Activated CD4-positive, alpha-beta T cell treated with anti-CD3 and anti-CD28 coated beads for 36 hours (primary cell): Measurements from ENCODE around the gene TOR1A. TPM values are rescaled to one million over a fixed set of nuclear protein-coding genes. Genes with fewer than 3 reads are reported as not detected.

Source experiments
- ATAC-seq: fragments of 200-7000 bp; cut with Tn5 transposase; one replicate; pipeline ENCODE4 v1.10.0; 2021; ENCODE audit warnings: mild to moderate bottlenecking, moderate library complexity
- CTCF ChIA-PET: fragments of 350-600 bp; sonication (Branson Sonifier 250); formaldehyde crosslinking; loops from one replicate; lab custom pipeline; 2021; ENCODE audit warnings: antibody characterized with exemption; lab: Charles Lee
- POLR2A ChIA-PET: fragments of 350-600 bp; sonication (Branson Sonifier 250); formaldehyde crosslinking; loops from one replicate; lab custom pipeline; 2021; ENCODE audit warnings: antibody characterized with exemption, inconsistent platforms; lab: Charles Lee
- DNase-seq: peaks from one replicate; pipeline ENCODE4 v3.0.0-alpha.2; 2020
- H3K27ac Mint-ChIP-seq: one replicate; pipeline ENCODE4 v1.8.0; 2021; ENCODE audit warnings: mixed read lengths
- H3K27me3 Mint-ChIP-seq: one replicate; pipeline ENCODE4 v1.8.0; 2021; ENCODE audit warnings: mixed read lengths
- H3K36me3 Mint-ChIP-seq: one replicate; pipeline ENCODE4 v1.8.0; 2021; ENCODE audit warnings: low read depth, mixed read lengths
- H3K4me1 Mint-ChIP-seq: one replicate; pipeline ENCODE4 v1.8.0; 2021; ENCODE audit warnings: mixed read lengths
- H3K4me3 Mint-ChIP-seq: one replicate; pipeline ENCODE4 v1.8.0; 2021; ENCODE audit warnings: mild to moderate bottlenecking, moderate library complexity, mixed read lengths
- H3K9me3 Mint-ChIP-seq: one replicate; pipeline ENCODE4 v1.8.0; 2021; ENCODE audit warnings: low read depth, mixed read lengths
- intact Hi-C, 2 experiments: fragments of 100-400 bp; cut with DNase I in 1 of 2; cut with micrococcal nuclease in 1 of 2; formaldehyde crosslinking; loops; one replicate each; pipeline versions ENCODE4 v1.14.2 to v1.15.1; 2022 to 2024; cut with DNase I, micrococcal nuclease
- total RNA-seq, 2 experiments: library from RNA; stranded (reverse); gene quantifications; one replicate each; pipeline ENCODE4 v1.2.3, GENCODE V29; 2021

Gene TOR1A
- total RNA-seq, 2 experiments from 2014 or later: 34.9 to 39.7 TPM

DNA sequence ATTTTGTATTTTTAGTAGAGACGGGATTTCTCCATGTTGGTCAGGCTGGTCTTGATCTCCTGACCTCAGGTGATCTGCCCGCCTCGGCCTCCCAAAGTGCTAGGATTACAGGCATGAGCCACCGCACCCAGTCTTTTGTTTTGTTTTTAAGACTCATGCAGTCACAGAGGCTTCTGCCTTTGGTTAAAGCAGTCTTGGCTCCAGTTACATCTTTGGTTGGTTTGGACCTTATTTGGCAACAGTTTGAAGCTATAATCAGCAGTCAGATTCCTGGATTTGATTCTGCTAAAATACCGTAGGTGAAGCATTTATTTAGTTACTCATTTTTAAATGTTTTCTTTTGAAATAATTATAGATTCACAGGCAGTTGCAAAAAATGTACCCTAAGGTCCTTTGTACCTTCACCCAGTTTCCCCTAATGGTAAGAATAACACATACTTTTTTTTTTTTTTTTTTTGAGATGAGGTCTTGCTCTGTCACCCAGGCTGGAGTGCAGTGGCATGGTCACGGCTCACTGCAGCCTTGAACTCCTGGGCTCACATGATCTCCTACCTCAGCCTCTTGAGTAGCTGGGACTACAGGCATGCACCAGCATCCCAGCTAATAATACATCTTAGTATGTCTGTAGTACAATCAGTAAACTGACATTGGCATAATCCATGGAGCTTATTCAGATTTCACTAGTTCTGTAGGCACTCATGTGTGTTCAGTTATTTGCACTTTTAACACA lies 27.1 kb upstream of the TOR1A start:
- CTCF ChIA-PET: interaction anchor here (0.6 kb wide), 2 partner anchors 30 to 234 kb away, joined by 3 to 4 read pairs; no protein-coding TSS in a partner anchor
- intact Hi-C loops: no loop called here
- Mint-ChIP-seq H3K4me3 (no peak overlapping the region), H3K27me3 (no peaks in the 10 kb centered on the region), H3K4me1 (peaks cover 35% of the 10 kb centered on the region), H3K9me3 (no peaks in the 10 kb centered on the region), H3K36me3 (peaks cover 41% of the 10 kb centered on the region), H3K27ac (no peak overlapping the region)
- DNase-seq (no peak), ATAC-seq (no peak)
- POLR2A ChIA-PET: no interaction called here

GRCh38 chr9:129849901-129850300 lies 26.0 kb upstream of the TOR1A start:
- Mint-ChIP-seq H3K4me3 (no peak overlapping the region), H3K4me1 (peaks cover 32% of the 10 kb centered on the region), H3K36me3 (peaks cover 31% of the 10 kb centered on the region), H3K27me3 (no peaks in the 10 kb centered on the region), H3K9me3 (no peaks in the 10 kb centered on the region), H3K27ac (no peak overlapping the region)
- CTCF ChIA-PET: no interaction called here
- ATAC-seq (no peak), DNase-seq (no peak)
- POLR2A ChIA-PET: interaction anchor here (1.4 kb wide), 1 partner anchor 13 kb away, joined by 5 read pairs; no protein-coding TSS in a partner anchor
- intact Hi-C loops: no loop called here

- Mint-ChIP-seq H3K4me1 (peaks cover 25% of the 10 kb centered on the region), H3K9me3 (no peaks in the 10 kb centered on the region), H3K27me3 (no peaks in the 10 kb centered on the region), H3K4me3 (no peak overlapping the region), H3K36me3 (peaks cover 22% of the 10 kb centered on the region), H3K27ac (no peak overlapping the region)
- intact Hi-C loops: no loop called here
- ATAC-seq (no peak), DNase-seq (no peak)
- ChIA-PET POLR2A (interaction anchor here (0.6 to 1.4 kb wide), 3 partner anchors 12 to 114 kb away, joined by 3 to 5 read pairs (median 3); no protein-coding TSS in a partner anchor), CTCF (interaction anchor here (0.6 to 1.6 kb wide), 5 partner anchors 10 to 317 kb away, joined by 3 to 4 read pairs (median 4); no protein-coding TSS in a partner anchor)
Measured at GRCh38 chr9:129848712-129849441, 24.9 kb upstream of the TOR1A start.

DNA sequence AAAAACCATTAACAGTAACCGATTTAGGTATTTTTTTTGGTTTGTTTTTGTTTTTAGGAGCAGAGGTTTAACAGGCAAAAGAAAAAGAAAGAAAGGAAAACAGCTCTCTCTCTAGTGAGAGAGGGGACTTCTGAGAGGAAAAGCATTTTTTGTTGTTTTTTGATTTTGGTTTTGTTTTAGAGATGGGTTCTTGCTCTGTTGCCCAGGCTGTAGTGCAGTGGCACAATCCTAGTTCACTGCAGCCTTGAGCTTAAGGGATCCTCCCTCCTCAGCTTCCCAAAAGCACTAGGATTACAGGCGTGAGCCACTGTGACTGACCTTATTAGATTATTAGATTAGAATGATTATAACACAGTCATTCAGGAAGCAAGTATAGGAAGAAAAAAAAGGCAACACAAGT lies 21.4 kb upstream of the TOR1A start:
- peaks cover 31% of the 10 kb centered on the region for H3K4me1 Mint-ChIP-seq
- no peak overlapping the region for H3K4me3 Mint-ChIP-seq
- ChIA-PET CTCF (no interaction called here), POLR2A (no interaction called here)
- H3K27ac Mint-ChIP-seq: peak overlapping the region; percentile 73
- DNase-seq (no peak), ATAC-seq (no peak)
- peaks cover 7% of the 10 kb centered on the region for H3K36me3 Mint-ChIP-seq
- no peaks in the 10 kb centered on the region for H3K9me3 Mint-ChIP-seq
- intact Hi-C loops: no loop called here
- no peaks in the 10 kb centered on the region for H3K27me3 Mint-ChIP-seq

- ChIA-PET POLR2A (no interaction called here), CTCF (no interaction called here)
- Mint-ChIP-seq H3K27ac (peak overlapping the region; percentile 42), H3K4me3 (no peak overlapping the region), H3K9me3 (no peaks in the 10 kb centered on the region), H3K27me3 (no peaks in the 10 kb centered on the region), H3K36me3 (peaks cover 9% of the 10 kb centered on the region), H3K4me1 (peaks cover 68% of the 10 kb centered on the region)
- ATAC-seq (no peak), DNase-seq (no peak)
- intact Hi-C loops: no loop called here
Measured at GRCh38 chr9:129841071-129841470, 17.1 kb upstream of the TOR1A start.

DNA sequence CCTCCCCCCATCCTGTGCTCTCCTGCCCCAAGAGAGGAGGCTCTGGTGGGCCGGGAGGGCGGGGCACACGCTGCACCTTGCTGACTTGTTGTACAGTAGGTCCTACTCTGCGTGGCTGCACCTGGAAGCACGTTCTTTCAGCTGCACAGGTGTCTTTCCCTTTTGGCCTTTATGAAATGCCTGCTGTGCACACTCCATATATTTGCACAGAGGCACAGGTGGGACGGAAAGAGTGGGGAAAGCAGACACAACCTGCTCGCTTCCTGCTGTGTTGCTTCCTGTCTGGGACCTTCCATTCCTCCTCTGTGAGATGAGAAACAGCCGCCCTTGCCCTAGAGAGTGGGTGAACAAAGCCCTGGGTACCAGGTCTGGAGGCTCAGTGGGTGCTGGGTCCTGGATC lies 16.1 kb upstream of the TOR1A start:
- DNase-seq (peak; percentile 25), ATAC-seq (no peak)
- no peaks in the 10 kb centered on the region for H3K9me3 Mint-ChIP-seq
- ChIA-PET CTCF (interaction anchor here (0.7 kb wide), 2 partner anchors 61 to 216 kb away, joined by 3 read pairs; no protein-coding TSS in a partner anchor), POLR2A (no interaction called here)
- H3K36me3 Mint-ChIP-seq: peaks cover 13% of the 10 kb centered on the region
- intact Hi-C loops: loop anchor here in 1 of 2 experiments (1.0 kb wide), 1 partner anchor 14 kb away; no protein-coding TSS in a partner anchor
- peak overlapping the region; percentile 55 for H3K4me3 Mint-ChIP-seq
- peaks cover 62% of the 10 kb centered on the region for H3K4me1 Mint-ChIP-seq
- H3K27me3 Mint-ChIP-seq: no peaks in the 10 kb centered on the region
- H3K27ac Mint-ChIP-seq: peak overlapping the region; percentile 93

- H3K36me3 Mint-ChIP-seq: peaks cover 17% of the 10 kb centered on the region
- no peaks in the 10 kb centered on the region for H3K27me3 Mint-ChIP-seq
- peaks cover 58% of the 10 kb centered on the region for H3K4me1 Mint-ChIP-seq
- peak; percentile 34 for DNase-seq
- ATAC-seq: no peak
- CTCF ChIA-PET: interaction anchor here (0.5 to 1.1 kb wide), 5 partner anchors 9 to 215 kb away, joined by 3 to 5 read pairs (median 4); no protein-coding TSS in a partner anchor
- POLR2A ChIA-PET: interaction anchor here (0.9 to 2.7 kb wide), 5 partner anchors 16 to 48 kb away, joined by 3 to 16 read pairs (median 4); partner anchors contain the start of gene TOR1A
- no peaks in the 10 kb centered on the region for H3K9me3 Mint-ChIP-seq
- H3K4me3 Mint-ChIP-seq: peak overlapping the region; percentile 55
- peak overlapping the region; percentile 93 for H3K27ac Mint-ChIP-seq
- intact Hi-C loops: loop anchor here in 1 of 2 experiments (1.0 to 10.0 kb wide), 4 partner anchors 15 to 505 kb away; partner anchors contain the start of gene FNBP1
Measured at GRCh38 chr9:129839324-129840023, 15.5 kb upstream of the TOR1A start.

DNA sequence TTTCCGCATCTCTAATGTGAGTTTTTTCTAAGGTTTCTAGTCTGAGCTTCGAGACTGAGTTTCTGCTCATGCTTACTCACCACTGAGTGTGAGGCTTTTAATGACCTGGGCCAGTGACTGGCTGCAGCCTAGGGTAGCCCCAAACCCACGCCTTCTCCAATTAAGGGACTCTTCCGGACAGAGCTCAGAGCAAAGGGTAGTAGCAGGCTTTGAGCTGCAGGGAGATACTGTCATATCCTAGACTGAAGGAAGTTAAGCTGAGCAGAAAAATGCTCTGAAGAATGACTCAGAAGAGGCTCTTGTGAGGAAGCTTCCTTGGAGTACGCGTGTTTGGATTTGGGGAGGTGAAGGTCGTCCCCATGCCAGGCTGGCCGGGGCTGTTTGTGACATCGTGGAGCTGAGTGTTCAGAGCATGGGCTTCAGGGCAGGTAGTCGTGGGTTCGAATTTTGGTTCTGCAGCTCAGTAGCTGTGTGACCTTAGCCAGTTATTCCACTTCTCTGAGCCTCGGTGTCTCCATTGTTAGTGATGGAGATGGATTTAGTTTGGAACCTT lies 14.8 kb upstream of the TOR1A start:
- H3K4me1 Mint-ChIP-seq: peaks cover 64% of the 10 kb centered on the region
- intact Hi-C loops: loop anchor here in 1 of 2 experiments (5.0 to 10.0 kb wide), 3 partner anchors 204 to 506 kb away; partner anchors contain the start of gene FNBP1
- peak; percentile 73 for DNase-seq

DNA sequence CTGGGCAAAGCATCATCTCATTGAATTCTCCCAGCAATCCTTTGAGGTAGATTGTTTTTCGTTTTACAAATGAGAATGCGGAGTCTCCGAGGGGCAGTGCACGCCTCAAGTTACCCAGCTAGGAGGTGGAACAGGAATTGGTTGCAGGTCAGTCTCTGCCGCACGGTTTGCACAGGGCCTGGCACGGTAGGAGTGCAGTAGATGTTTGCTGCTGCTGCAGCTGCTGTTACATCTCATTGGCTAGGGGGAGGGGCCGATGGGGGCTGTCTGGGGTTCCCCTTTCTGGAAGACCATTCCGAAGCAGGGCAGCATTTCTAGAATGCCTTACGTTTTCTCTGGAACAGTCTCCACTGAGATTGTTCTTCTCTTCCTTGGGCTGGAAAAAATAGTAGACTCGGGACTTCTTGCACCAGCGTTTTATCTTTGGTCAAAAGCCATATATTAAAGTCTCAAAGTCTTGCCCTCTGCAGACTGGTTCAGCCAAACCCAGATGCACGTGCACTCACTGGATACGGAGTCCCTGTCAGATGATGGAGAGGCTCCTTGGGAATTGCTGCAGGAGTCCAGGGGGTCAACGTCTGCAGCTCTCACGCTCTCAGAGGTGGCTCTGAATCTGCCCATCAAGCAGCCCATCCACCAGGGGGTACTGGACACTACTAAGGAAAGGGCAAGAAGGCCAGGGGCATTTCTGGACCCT lies 12.5 kb upstream of the TOR1A start:
- intact Hi-C loops: loop anchor here (1.0 to 10.0 kb wide), 4 partner anchors 33 to 508 kb away; partner anchors contain the start of gene FNBP1 (in 1 of the 2)
- Mint-ChIP-seq H3K9me3 (no peaks in the 10 kb centered on the region), H3K4me3 (peak overlapping the region; percentile 96), H3K27ac (peak overlapping the region; percentile 93), H3K4me1 (peaks cover 66% of the 10 kb centered on the region), H3K27me3 (no peaks in the 10 kb centered on the region), H3K36me3 (peaks cover 30% of the 10 kb centered on the region)
- POLR2A ChIA-PET: interaction anchor here (1.0 to 2.7 kb wide), 3 partner anchors 13 to 52 kb away, joined by 3 to 16 read pairs (median 5); no protein-coding TSS in a partner anchor
- CTCF ChIA-PET: no interaction called here
- ATAC-seq (no peak), DNase-seq (peak; percentile 69)

More for the DNA sequence above, 14.8 kb upstream of the TOR1A start:
- ChIA-PET CTCF (interaction anchor here (0.5 to 1.2 kb wide), 9 partner anchors 9 to 214 kb away, joined by 3 to 5 read pairs (median 3); no protein-coding TSS in a partner anchor), POLR2A (interaction anchor here (0.9 to 2.7 kb wide), 6 partner anchors 15 to 49 kb away, joined by 3 to 16 read pairs (median 4); partner anchors contain the start of gene TOR1A)
- H3K9me3 Mint-ChIP-seq: no peaks in the 10 kb centered on the region
- H3K27me3 Mint-ChIP-seq: no peaks in the 10 kb centered on the region
- peak; percentile 68 for ATAC-seq
- H3K27ac Mint-ChIP-seq: peak overlapping the region; percentile 93
- peak overlapping the region; percentile 55 for H3K4me3 Mint-ChIP-seq
- H3K36me3 Mint-ChIP-seq: peaks cover 21% of the 10 kb centered on the region

GRCh38 chr9:129835860-129836223 lies 11.9 kb upstream of the TOR1A start:
- intact Hi-C loops: loop anchor here (1.0 to 10.0 kb wide), 11 partner anchors 12 to 509 kb away; partner anchors contain the start of genes TOR1A (in 2 of the 2), ASB6 (in 1 of the 2), FNBP1 (in 1 of the 2) and TOR1B (in 1 of the 2)
- DNase-seq (peak; percentile 48), ATAC-seq (no peak)
- Mint-ChIP-seq H3K27ac (peak overlapping the region; percentile 93), H3K4me1 (peaks cover 59% of the 10 kb centered on the region), H3K9me3 (no peaks in the 10 kb centered on the region), H3K27me3 (no peaks in the 10 kb centered on the region), H3K36me3 (peaks cover 35% of the 10 kb centered on the region), H3K4me3 (peak overlapping the region; percentile 96)
- ChIA-PET POLR2A (interaction anchor here (1.0 kb wide), 1 partner anchor 53 kb away, joined by 3 read pairs; no protein-coding TSS in a partner anchor), CTCF (no interaction called here)
